ENCODE data around the gene ADORA2A.

- TF ChIP-seq, protein P1, sequence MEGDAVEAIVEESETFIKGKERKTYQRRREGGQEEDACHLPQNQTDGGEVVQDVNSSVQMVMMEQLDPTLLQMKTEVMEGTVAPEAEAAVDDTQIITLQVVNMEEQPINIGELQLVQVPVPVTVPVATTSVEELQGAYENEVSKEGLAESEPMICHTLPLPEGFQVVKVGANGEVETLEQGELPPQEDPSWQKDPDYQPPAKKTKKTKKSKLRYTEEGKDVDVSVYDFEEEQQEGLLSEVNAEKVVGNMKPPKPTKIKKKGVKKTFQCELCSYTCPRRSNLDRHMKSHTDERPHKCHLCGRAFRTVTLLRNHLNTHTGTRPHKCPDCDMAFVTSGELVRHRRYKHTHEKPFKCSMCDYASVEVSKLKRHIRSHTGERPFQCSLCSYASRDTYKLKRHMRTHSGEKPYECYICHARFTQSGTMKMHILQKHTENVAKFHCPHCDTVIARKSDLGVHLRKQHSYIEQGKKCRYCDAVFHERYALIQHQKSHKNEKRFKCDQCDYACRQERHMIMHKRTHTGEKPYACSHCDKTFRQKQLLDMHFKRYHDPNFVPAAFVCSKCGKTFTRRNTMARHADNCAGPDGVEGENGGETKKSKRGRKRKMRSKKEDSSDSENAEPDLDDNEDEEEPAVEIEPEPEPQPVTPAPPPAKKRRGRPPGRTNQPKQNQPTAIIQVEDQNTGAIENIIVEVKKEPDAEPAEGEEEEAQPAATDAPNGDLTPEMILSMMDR (IDR thresholded peaks at IDR 0.05) = no peak
- TF ChIP-seq POLR2A (IDR thresholded peaks at IDR 0.05) = no peak
Observed at GRCh38 chr22:24414523-24414922, 12.9 kb upstream of the ADORA2A start.

All from heart left ventricle (tissue), 13 donors.